HG03097 (cell line): ENCODE measurements around the gene SMAD1.
"Not testable (repeated sequence)": the region's sequence is repeated elsewhere in the genome, so short reads cannot be mapped to it uniquely, and the experiment has no call there.

Experiments used
- ATAC-seq: cut with Tn5 transposase; IDR thresholded peaks from one replicate; pipeline ENCODE4 v1.9.1; 2021; ENCODE audit not compliant: unreplicated experiment, low FRiP score

SMAD1 gene

DNA sequence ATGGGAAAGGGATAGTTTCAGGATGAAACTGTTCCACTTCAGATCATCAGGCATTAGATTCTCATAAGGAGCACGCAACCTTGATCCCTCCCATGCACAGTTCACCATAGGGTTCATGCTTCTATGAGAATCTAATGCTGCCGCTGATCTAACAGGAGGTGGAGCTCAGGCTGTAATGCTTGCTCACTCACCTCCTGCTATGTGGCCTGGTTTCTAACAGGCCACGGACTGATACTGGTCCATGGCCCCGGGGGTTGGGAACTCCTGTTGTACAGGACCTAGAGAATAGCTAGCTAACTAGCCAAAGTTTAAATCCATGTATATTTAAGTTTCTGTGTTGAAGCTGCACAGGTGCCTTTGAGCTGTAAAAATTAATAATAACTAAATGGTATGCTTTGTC lies 71.7 kb downstream of the SMAD1 start:
- no peak for ATAC-seq

DNA sequence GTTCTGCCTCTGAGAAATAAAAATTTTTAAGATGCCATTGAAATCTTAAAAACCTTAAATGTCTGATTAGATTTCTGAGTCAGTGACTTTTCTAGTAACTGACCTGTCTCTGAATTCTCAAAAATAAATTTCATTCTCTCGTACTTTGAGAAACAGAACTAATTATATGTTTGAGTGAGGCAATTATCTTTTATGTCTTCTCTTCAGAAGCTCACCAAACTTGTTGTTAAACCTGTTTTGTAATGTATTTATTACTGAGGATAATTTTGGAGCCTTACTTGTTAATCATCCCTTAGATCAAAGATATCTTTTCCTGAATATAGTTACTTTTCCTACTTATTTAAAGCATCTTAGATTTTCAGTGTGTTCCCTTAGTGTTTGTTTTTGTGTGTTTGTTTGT lies 73.0 kb downstream of the SMAD1 start:
- ATAC-seq: no peak

DNA sequence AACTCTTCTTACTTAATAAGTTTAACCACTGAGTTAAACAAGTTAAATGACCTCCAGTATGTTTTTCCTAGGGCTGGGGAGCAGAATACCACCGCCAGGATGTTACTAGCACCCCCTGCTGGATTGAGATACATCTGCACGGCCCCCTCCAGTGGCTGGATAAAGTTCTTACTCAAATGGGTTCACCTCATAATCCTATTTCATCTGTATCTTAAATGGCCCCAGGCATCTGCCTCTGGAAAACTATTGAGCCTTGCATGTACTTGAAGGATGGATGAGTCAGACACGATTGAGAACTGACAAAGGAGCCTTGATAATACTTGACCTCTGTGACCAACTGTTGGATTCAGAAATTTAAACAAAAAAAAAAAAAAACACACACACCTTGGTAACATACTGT lies 76.1 kb downstream of the SMAD1 start:
- ATAC-seq: peak; percentile 77

DNA sequence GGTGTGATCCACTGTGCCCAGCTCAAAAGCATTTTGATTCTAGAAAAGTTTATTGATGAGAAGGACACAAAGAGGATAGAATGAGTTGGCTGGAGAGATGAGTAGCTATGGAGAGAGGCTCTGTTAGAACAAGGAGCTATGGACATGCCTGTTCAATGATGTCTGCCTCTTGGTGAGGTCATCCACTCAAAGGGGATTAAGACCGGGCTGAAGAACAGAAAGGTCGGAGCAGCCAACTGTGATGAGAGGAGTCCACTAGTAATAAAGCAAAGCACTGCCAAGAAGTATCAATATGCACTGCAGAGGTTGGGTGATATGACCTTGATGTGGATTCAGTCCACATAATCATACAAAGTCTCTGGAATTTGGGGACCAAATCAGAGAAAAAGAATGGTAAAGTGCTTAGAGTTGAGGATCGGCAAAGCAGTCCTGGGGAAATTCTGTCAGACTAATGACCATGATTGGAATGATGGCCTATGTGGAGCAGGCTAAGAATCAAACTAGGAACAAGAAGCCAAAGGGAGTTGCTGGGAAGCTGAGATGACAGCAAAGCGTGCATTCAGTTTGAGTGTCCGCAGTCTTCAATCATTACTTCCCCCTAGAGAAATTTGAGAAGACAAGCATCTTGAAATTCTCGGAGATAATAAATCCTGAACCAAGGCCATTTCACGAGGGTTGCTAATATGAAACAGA lies 81.8 kb downstream of the SMAD1 start:
- ATAC-seq: no peak

DNA sequence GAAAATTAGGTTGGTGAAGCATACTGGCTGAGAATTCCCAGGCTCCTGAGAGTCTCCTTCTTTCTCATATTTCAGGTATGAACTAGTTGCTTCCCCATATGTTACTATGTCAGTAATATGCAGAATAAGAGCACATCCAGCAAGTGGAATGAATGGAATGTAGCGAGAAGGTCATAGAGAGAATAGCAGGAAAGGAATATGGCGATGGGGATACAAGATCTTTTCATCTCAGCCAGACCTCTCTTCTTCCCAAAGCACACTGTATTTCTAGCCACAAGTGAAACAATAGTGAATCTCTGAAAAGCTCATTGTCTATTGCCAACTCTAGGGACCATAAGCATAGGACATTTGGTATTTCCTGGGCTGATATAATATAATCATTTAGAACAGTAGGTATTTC lies 82.9 kb downstream of the SMAD1 start:
- no peak for ATAC-seq

DNA sequence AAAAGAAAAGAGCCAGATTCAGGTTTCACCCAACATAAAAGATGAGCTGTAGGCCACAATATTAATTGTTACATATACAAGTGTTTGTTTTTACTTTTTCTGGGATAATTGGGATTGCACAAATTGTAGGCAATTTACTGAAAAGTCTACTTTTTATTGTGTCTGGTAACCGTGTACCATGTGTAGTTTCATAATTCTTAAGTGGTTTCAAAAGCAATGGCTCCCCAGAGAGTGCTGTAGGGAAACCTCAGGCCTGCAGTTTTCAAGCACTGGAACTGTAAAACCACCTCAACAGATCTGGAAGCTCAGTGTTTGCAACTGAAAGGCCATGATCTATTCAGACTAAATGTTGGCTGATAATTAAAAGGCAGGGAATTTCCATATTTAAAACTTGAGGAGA lies 83.7 kb downstream of the SMAD1 start:
- ATAC-seq: no peak

DNA sequence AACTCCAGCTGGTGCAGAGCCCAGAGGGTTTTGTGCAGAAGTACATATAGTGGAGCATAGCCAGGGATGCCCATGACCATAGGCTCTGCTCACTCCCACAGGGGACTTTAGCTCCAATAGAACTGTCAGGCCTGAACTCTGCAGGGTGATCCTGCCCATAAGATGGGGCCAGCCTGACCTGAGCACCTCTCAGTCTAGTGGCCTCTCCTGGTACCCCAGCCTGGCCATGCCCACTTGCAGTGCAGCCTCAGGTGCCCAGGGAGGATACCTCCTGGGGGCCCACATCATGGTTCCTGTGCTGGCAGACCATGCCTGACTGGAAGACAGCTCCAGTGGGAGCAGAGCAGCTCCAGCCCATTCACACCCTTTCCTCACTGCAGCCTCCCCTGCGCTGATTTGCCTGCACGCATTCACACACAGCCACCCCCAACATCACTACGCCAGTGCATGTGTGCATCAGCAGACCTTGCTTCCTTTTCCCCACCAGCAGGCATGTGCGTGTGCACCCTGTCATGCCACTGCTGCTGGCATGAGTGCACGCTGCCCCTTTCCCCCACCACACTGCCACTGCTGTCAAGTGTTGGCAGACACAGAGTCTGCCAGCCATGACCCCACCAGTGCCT lies 84.5 kb downstream of the SMAD1 start:
- no peak for ATAC-seq

DNA sequence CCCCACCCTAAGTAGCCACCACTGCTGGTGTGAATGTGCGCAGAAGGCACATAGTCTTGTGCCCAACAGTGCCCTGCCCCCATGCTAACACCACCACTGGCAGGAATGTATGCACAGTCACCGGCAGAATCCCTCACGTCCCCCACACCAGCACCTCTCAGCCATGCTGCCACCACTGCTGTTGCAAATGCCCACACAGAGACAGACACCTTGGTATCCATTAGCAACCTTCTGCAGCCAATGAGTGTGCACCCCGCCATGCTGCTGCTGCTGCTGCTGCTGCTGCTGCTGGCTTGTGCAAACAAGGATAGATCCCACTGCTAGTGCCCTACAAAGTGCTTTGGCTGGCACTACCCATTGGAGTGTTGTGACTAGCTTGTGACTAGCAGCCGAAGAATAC lies 85.1 kb downstream of the SMAD1 start:
- no peak for ATAC-seq

DNA sequence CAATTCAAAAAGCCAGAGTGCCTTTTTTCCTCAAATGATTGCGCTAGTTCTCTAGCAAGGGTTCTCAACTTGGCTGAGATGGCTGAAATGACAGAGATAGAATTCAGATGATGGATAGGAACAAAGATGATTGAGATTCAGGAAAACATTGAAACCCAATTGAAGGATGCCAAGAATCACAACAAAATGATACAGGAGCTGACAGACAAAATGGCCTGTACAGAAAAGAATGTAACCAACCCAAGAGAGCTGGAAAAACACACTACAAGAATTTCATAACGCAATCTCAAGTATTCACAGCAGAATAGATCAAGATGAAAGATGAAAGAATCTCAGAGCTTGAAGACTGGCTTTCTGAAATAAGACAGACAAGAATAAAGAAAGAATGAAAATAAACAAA lies 85.9 kb downstream of the SMAD1 start:
- no peak for ATAC-seq

DNA sequence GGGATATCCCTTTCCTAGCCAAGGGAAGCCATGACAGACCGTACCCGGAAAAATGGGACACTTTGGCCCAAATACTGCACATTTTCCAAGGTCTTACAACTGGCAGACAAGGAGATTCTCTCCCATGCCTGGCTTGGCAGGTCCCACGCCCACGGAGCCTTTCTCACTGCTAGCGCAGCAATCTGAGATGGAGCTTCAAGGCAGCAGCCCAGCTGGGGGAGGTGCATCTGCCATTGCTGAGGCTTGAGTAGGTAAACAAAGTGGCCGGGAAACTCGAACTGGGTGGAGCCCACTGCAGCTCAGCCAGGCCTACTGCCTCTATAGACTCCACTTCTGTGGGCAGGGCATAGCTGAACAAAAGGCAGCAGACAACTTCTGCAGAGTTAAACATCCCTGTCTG lies 92.9 kb downstream of the SMAD1 start:
- ATAC-seq: not testable (repeated sequence)

DNA sequence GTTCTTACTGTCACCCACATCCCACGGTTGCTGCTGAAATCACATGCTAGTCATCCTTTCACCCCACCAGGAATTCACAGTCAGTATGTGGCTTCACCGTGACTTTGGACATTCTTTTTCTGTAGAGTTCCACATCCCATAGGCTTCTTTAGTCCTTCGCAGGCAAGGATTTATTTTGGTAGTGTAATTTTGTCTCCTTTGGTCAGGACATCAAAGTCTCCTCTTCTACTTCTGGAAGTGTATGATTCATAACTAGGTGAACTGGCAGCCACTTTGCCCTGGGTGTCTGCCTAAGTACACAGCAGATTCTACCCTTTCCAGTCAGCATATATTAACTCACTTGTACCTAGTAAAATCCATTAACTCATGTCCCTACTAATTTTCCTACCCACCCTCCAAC lies 99.3 kb downstream of the SMAD1 start:
- ATAC-seq: no peak

DNA sequence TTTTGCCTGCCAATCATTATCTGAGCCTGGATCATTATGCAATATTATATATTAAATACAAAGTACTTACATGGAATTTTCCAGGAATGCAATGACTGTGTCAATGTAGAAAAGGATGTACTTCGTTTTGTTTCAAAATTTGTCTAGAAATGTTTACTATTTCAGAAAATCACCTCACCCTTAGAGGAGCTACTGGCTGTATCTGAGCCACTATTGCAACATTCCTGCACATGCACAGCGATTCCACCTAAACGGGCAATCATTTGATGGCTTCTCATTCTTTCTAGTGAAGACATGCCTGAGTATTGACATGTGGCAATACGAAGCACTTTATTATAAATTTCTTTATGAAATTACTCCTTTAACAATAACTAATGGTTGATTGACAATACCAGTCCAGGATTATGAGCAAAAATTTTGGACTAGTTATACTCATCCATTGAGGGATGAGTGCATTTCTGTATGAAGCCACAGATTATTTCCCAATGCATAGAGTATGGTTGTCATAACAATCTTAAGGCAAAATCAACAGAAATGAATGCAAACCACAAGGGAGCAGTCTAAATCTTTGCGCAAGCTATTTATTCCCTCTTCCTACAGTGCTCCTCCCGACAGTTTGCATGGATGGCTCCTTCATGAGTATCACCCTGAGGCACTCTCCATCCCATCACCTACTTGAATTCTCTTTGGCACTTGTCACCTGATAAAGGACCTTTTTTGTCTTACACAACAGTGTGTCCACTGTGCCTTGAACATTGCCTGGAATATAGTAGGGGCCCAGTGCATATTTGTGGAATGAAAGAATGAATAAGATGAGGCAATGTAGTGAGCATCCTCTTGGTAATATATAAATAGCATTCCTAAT lies 101.8 kb downstream of the SMAD1 start:
- ATAC-seq: no peak

DNA sequence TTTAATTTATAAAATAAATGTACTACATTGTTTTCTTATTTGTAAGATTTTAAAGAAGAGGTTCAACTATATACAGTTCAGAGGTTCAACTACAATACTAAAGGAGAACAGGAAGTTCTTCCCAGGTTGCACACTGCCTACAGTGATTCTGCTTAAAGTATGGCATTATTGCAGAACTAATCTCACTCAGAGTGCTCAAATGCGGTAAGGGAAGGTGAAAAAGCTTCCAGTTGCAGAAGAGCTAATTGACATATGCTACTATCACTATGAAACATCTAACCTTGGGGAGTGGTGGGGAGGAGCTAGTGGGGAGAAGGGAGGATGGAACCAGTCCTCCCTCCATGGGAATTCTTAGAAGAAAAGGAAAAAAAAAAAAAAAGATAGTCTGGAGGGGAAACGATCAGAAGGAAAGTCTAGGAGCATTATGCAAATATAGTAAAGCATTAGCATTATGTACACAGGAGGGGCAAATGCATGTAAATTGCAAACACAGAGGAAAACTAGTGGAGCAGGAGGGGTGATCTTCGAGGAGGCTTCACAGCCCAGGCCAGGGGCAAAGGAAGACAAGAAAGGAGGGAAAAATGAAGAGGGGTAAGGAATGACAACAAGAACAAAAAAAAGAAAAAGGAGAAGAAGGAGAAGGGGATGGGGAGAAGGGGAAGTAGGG lies 105.6 kb downstream of the SMAD1 start:
- no peak for ATAC-seq

DNA sequence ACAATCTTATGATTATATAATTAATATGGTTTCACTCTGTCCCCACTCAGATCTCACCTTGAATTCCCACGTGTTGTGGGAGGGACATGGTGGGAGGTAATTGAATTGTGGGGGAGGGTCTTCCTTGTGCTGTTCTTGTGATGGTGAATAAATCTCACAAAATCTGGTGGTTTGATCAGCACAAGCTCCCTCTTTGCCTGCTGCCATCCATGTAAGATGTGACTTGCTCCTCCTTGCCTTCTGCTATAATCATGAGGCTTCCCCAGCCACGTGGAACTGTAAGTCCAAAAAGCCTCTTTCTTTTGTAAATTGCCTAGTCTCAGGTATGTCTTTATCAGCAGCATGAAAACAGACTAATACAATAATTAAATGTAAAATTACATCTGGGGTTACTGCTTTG lies 107.7 kb downstream of the SMAD1 start:
- not testable (repeated sequence) for ATAC-seq

DNA sequence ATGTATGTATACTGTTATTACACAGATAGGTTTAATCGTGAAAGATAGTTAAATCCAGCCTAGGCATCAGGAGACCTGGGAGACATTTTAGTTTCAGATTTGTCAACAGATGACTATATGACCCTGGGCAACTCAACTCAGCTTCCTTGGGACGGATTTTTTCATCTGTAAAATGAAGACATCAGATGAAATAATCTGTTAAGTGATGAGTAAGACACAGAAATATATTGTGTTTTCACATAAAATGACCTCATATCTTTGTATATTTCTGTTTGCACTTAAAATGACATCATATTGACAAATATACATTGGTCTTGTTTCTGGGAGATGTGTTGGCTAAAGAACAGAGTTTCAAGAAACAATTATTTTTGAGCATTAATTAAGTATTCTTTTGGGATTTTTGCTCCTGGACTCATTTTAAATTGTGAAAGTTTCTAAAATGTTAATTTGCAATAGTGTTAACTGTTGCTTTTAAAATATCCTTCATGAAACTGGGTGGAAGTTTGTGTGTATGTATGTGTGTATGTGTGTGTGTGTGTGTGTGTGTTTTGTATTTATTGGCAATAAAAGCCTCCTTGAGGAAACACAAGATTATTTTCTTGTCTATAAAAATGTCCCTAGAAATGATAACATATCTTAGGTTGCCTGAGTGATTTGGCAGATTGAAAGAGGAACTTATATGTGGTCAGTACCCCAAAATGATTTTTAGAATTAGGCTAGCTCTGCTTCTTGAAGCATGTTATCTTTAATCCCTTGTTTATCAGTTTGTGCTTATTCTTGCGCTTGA lies 108.5 kb downstream of the SMAD1 start:
- no peak for ATAC-seq

DNA sequence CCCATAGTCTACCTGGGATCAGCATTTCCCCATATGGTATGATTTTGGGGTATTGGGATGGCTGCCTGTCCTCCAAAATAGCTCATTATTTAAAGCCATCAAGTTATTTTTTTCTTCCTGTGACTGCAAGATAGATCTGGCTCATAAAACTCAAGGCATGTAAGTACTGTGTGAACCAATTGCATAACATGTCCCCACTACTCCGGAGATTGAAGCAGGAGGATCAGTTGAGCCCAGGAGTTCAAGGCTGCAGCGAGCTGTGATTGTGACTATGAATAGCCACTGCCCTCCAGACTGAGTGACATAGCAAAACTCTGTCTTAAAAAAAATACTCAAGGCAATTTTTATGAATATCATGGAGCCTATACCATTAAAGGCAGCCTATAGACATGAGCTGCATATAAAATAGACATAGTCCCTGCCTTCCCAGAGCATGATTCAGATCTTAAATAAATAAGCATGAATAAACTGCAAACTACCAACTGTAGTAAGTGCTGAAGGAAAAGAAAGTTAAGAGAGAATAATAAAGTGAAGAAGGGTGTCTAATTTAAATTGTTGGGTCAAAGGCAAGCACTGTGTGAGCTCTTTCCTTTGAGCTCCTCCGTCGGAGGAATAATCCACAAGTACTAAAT lies 120.6 kb downstream of the SMAD1 start:
- no peak for ATAC-seq

DNA sequence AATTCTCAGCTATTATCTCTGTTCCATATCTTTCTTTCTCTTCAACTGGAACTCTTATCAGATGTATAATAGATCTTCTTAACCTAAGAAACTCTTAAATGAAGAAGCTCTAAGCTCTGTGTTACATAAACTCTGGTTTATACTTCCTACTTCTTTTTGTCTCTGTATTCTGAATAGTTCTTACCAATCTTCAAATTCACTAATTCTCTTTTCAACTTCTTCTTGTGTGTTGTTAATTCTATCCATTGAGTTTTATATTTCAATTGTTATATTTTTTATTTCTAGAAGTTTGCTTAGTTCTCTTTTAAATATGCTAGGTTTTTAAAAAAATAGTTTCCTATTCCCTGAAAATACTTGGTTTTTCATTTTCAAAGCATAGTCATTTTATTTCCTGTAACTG lies 124.3 kb downstream of the SMAD1 start:
- no peak for ATAC-seq
